Ishikawa (cell line): ENCODE measurements around the gene RNF152.

Experiments used
- CREB1 ChIP-seq: IDR thresholded peaks from 2 replicates; pipeline ENCODE4 v1.6.1; 2012; ENCODE audit warnings: low read depth
- EP300 ChIP-seq: IDR thresholded peaks from 2 replicates; pipeline ENCODE4 v1.6.1; 2012; ENCODE audit warnings: borderline replicate concordance
- FOXM1 ChIP-seq: IDR thresholded peaks from 2 replicates; pipeline ENCODE4 v1.6.1; 2012; ENCODE audit warnings: low read depth, borderline replicate concordance
- RAD21 ChIP-seq: IDR thresholded peaks from 2 replicates; pipeline ENCODE4 v1.6.1; 2012; ENCODE audit warnings: low read depth
- TAF1 ChIP-seq: IDR thresholded peaks from 2 replicates; pipeline ENCODE4 v1.6.1; 2012; ENCODE audit warnings: low read depth, mild to moderate bottlenecking
- TCF12 ChIP-seq: IDR thresholded peaks from 2 replicates; pipeline ENCODE4 v1.6.1; 2012; ENCODE audit warnings: low read depth
- TEAD4 ChIP-seq: IDR thresholded peaks from 2 replicates; pipeline ENCODE4 v1.6.1; 2012
- YY1 ChIP-seq: IDR thresholded peaks from 2 replicates; pipeline ENCODE4 v1.6.1; 2012; ENCODE audit warnings: low read depth
- ZBTB7A ChIP-seq: IDR thresholded peaks from 2 replicates; pipeline ENCODE4 v1.6.1; 2012; ENCODE audit warnings: low read depth
- TF ChIP-seq, protein P1 (sequence below): IDR thresholded peaks from 2 replicates; pipeline ENCODE4 v1.6.1; 2012
- TF ChIP-seq, protein P2 (sequence below): IDR thresholded peaks from 2 replicates; pipeline ENCODE4 v1.6.1; 2012; ENCODE audit warnings: low read depth, mild to moderate bottlenecking

DNA sequence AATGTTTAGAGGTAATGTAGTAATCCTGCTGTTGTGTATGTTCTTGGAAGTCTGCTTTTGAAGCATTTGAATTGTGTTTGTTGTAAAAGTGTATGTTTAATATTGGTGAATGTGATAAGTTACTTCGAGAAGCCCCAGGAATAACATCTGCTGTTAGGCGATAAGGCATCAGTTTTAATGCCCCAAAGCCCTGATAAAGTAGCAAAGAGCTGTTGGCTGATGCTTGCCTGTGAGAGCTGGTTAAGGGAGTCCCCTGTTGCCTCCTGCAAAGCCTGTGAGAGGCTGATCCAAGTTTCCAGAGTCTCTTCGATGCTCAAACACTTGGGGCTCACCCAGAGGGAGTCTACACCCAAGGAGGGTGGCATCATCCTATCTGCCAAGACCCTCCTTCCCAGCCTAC lies 110.3 kb downstream of the RNF152 start:
- TF ChIP-seq EP300 (no peak), TEAD4 (no peak), CREB1 (no peak), ZBTB7A (no peak), TAF1 (no peak), RAD21 (no peak), FOXM1 (no peak), YY1 (no peak), TCF12 (no peak)
- TF ChIP-seq, protein P1, sequence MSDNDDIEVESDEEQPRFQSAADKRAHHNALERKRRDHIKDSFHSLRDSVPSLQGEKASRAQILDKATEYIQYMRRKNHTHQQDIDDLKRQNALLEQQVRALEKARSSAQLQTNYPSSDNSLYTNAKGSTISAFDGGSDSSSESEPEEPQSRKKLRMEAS: no peak
- TF ChIP-seq, protein P2, sequence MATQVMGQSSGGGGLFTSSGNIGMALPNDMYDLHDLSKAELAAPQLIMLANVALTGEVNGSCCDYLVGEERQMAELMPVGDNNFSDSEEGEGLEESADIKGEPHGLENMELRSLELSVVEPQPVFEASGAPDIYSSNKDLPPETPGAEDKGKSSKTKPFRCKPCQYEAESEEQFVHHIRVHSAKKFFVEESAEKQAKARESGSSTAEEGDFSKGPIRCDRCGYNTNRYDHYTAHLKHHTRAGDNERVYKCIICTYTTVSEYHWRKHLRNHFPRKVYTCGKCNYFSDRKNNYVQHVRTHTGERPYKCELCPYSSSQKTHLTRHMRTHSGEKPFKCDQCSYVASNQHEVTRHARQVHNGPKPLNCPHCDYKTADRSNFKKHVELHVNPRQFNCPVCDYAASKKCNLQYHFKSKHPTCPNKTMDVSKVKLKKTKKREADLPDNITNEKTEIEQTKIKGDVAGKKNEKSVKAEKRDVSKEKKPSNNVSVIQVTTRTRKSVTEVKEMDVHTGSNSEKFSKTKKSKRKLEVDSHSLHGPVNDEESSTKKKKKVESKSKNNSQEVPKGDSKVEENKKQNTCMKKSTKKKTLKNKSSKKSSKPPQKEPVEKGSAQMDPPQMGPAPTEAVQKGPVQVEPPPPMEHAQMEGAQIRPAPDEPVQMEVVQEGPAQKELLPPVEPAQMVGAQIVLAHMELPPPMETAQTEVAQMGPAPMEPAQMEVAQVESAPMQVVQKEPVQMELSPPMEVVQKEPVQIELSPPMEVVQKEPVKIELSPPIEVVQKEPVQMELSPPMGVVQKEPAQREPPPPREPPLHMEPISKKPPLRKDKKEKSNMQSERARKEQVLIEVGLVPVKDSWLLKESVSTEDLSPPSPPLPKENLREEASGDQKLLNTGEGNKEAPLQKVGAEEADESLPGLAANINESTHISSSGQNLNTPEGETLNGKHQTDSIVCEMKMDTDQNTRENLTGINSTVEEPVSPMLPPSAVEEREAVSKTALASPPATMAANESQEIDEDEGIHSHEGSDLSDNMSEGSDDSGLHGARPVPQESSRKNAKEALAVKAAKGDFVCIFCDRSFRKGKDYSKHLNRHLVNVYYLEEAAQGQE: no peak
